ENCODE measurements around the gene PPM1B.

Gene PPM1B

DNA sequence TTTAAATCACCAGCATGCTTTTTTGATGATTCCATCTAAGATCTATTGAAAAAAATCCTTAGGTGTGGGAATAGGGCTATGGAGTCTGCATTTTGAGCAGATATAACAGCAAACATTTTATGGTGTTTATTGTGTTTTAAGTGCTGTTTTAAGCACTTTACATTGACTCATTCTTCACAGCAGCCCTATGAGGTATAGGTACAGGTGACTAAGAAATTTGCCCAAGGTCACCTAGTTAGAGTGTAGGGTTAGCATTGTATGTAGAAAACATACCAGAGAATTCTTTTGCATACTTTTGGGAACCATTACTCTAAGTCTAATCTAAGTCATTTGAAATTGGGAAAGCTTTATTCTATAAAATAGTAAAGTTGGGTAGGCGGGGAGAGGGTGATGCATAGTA is 31.3 kb downstream of the PPM1B start:
- H3K36me3 ChIP-seq (ENCODE audit: control insufficient read depth in 2 of 2, insufficient read depth in 1 of 2, low read length in 2 of 2), result peaks cover 0 to 4% of the 10 kb centered on the region in 2 experiments; a peak in 1 of 3 replicates
- ChIA-PET POLR2A (no interaction called here), CTCF (no interaction called here)
- H3K4me3 ChIP-seq (ENCODE audit: low read depth, low read length), result no peak overlapping the region
- peaks cover 18% of the 10 kb centered on the region for H3K4me1 ChIP-seq (ENCODE audit: control insufficient read depth, insufficient read depth, low read length)
- TF ChIP-seq ZNF112 (tag by site-specific recombination; IDR thresholded peaks at IDR 0.05) (no peak), ZNF211 (tag by site-specific recombination; IDR thresholded peaks at IDR 0.05; ENCODE audit: low read depth) (no peak)
- TF ChIP-seq, protein P1, sequence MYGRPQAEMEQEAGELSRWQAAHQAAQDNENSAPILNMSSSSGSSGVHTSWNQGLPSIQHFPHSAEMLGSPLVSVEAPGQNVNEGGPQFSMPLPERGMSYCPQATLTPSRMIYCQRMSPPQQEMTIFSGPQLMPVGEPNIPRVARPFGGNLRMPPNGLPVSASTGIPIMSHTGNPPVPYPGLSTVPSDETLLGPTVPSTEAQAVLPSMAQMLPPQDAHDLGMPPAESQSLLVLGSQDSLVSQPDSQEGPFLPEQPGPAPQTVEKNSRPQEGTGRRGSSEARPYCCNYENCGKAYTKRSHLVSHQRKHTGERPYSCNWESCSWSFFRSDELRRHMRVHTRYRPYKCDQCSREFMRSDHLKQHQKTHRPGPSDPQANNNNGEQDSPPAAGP (tag by site-specific recombination; IDR thresholded peaks at IDR 0.05), result no peak
- H3K27ac ChIP-seq (ENCODE audit: extremely low read depth, low read depth, low read length), result no peak overlapping the region
- H3K9me3 ChIP-seq (ENCODE audit: control insufficient read depth, insufficient read depth, low read depth, low read length), result no peaks in the 10 kb centered on the region

GRCh38 chr2:44200759-44201158 is 32.1 kb downstream of the PPM1B start:
- TF ChIP-seq ZNF623 (tag by site-specific recombination; IDR thresholded peaks at IDR 0.05) (no peak), ZNF561 (tag by site-specific recombination; IDR thresholded peaks at IDR 0.05; ENCODE audit: borderline replicate concordance) (no peak), ZNF658 (tag by site-specific recombination; IDR thresholded peaks at IDR 0.05) (no peak), ZBTB48 (tag by site-specific recombination; IDR thresholded peaks at IDR 0.05) (no peak), PATZ1 (tag by site-specific recombination; IDR thresholded peaks at IDR 0.05) (no peak), ZNF169 (tag by site-specific recombination; IDR thresholded peaks at IDR 0.05) (no peak), ZNF148 (tag by site-specific recombination; IDR thresholded peaks at IDR 0.05; ENCODE audit: borderline replicate concordance) (no peak), ZSCAN16 (tag by site-specific recombination; IDR thresholded peaks at IDR 0.05) (no peak), ZNF624 (tag by site-specific recombination; IDR thresholded peaks at IDR 0.05) (no peak), GLI2 (tag by site-specific recombination; IDR thresholded peaks at IDR 0.05; ENCODE audit: borderline replicate concordance, low read depth) (no peak), KLF7 (tag by site-specific recombination; IDR thresholded peaks at IDR 0.05; ENCODE audit: borderline replicate concordance) (no peak), ZNF391 (tag by site-specific recombination; IDR thresholded peaks at IDR 0.05; ENCODE audit: borderline replicate concordance, low read depth) (no peak), ZSCAN30 (tag by site-specific recombination; IDR thresholded peaks at IDR 0.05) (no peak), ZBTB11 (tag by site-specific recombination; conservative IDR thresholded peaks at IDR 0.05; ENCODE audit: low read depth) (no peak), ZNF214 (tag by site-specific recombination; IDR thresholded peaks at IDR 0.05; ENCODE audit: borderline replicate concordance) (no peak)
- TF ChIP-seq, protein P2, sequence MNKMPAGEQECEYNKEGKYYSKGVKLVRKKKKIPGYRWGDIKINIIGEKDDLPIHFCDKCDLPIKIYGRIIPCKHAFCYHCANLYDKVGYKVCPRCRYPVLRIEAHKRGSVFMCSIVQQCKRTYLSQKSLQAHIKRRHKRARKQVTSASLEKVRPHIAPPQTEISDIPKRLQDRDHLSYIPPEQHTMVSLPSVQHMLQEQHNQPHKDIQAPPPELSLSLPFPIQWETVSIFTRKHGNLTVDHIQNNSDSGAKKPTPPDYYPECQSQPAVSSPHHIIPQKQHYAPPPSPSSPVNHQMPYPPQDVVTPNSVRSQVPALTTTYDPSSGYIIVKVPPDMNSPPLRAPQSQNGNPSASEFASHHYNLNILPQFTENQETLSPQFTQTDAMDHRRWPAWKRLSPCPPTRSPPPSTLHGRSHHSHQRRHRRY (tag by site-specific recombination; IDR thresholded peaks at IDR 0.05), result no peak
- H3K4me1 ChIP-seq (ENCODE audit: control insufficient read depth, insufficient read depth, low read length), result peaks cover 20% of the 10 kb centered on the region
- no peak overlapping the region for H3K4me3 ChIP-seq (ENCODE audit: low read depth, low read length)
- ChIA-PET CTCF (interaction anchor here (1.2 kb wide), 1 partner anchor 94 kb away, joined by 3 read pairs; no protein-coding TSS in a partner anchor), POLR2A (no interaction called here)
- no peaks in the 10 kb centered on the region for H3K9me3 ChIP-seq (ENCODE audit: control insufficient read depth, insufficient read depth, low read depth, low read length)
- H3K27ac ChIP-seq (ENCODE audit: extremely low read depth, low read depth, low read length), result no peak overlapping the region
- H3K36me3 ChIP-seq (ENCODE audit: control insufficient read depth in 2 of 2, insufficient read depth in 1 of 2, low read length in 2 of 2), result peaks cover 0 to 4% of the 10 kb centered on the region in 2 experiments; a peak in 1 of 3 replicates
